Peyer's patch (tissue), 4 donors: ENCODE data around the gene SMARCB1. TPM values are rescaled to one million over a fixed set of nuclear protein-coding genes. Genes with fewer than 3 reads are reported as not detected.

Source experiments
- DNase-seq, 3 donors: peaks; one replicate each; pipeline ENCODE4 v3.0.0-alpha.2; 2017 to 2019
- H3K27ac ChIP-seq, 4 donors: fragments of 200-600 bp; sonication (generic); one replicate each; pipeline ENCODE4 v1.5.1; 2016 to 2019
- H3K27me3 ChIP-seq, 2 donors: fragments of 200-600 bp; sonication (generic); one replicate each; pipeline ENCODE4 v1.5.1; 2019
- H3K36me3 ChIP-seq, 3 donors: fragments of 200-600 bp; sonication (generic); one replicate each; pipeline ENCODE4 v1.5.1; 2016 to 2019
- H3K4me1 ChIP-seq, 4 donors: fragments of 200-600 bp; sonication (generic); one replicate each; pipeline ENCODE4 v1.5.1; 2016 to 2019
- H3K4me3 ChIP-seq, 4 donors: fragments of 200-600 bp; sonication (generic); 1 replicate in 3 of 4; 2 replicates in 1 of 4; pipeline ENCODE4 v1.5.1; 2016 to 2019; ENCODE audit warnings: mild to moderate bottlenecking in 1 of 4
- H3K9me3 ChIP-seq, 4 donors: fragments of 200-600 bp; sonication (generic); one replicate each; pipeline ENCODE4 v1.5.1; 2016 to 2019; ENCODE audit warnings: mild to moderate bottlenecking in 1 of 4
- POLR2A ChIP-seq, 2 donors: fragments of 450-650 bp; IDR thresholded peaks; one replicate each; pipeline ENCODE4 v1.5.1; 2017; ENCODE audit warnings: antibody characterized with exemption in 2 of 2, mild to moderate bottlenecking in 2 of 2, moderate library complexity in 2 of 2
- total RNA-seq, 4 donors: library from RNA; depleted of rRNA; stranded (reverse); fragments of >200 nt; gene quantifications; one replicate each; pipeline ENCODE4 v1.1.0, GENCODE V29; 2016
- TF ChIP-seq, protein P1 (sequence below), 6 experiments: fragments of 450-650 bp in 4 of 6; fragments of 200-600 bp in 2 of 6; sonication (generic) in 1 of 6; IDR thresholded peaks; one replicate each; pipeline ENCODE4 v1.5.1; 2017 to 2019; ENCODE audit warnings: antibody characterized with exemption in 6 of 6, mild to moderate bottlenecking in 3 of 6, moderate library complexity in 1 of 6

Gene SMARCB1
- total RNA-seq, 4 donors from 2014 or later = 45.7 to 94.9 (median 77.0) TPM

GRCh38 chr22:23767673-23768548, 18.9 kb upstream of the SMARCB1 start, which contains the start of gene CHCHD10:
Gene CHCHD10 (minus strand): TSS chr22:23767972. CDS start chr22:23767874, 98 bp downstream.
- no peaks in the 10 kb centered on the region for H3K27me3 ChIP-seq
- H3K9me3 ChIP-seq = no peaks in the 10 kb centered on the region
- H3K4me3 ChIP-seq = peak within 1 kb of the TSS; percentile 63 to 81 (median 78)
- H3K36me3 ChIP-seq = peaks cover 0 to 13% (median 0%) of the 10 kb centered on the region in 3 donors
- TF ChIP-seq, protein P1, sequence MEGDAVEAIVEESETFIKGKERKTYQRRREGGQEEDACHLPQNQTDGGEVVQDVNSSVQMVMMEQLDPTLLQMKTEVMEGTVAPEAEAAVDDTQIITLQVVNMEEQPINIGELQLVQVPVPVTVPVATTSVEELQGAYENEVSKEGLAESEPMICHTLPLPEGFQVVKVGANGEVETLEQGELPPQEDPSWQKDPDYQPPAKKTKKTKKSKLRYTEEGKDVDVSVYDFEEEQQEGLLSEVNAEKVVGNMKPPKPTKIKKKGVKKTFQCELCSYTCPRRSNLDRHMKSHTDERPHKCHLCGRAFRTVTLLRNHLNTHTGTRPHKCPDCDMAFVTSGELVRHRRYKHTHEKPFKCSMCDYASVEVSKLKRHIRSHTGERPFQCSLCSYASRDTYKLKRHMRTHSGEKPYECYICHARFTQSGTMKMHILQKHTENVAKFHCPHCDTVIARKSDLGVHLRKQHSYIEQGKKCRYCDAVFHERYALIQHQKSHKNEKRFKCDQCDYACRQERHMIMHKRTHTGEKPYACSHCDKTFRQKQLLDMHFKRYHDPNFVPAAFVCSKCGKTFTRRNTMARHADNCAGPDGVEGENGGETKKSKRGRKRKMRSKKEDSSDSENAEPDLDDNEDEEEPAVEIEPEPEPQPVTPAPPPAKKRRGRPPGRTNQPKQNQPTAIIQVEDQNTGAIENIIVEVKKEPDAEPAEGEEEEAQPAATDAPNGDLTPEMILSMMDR (IDR thresholded peaks at IDR 0.05) = peak; percentile 59 to 80 (median 76)
- peak; percentile 85 to 95 for TF ChIP-seq POLR2A (IDR thresholded peaks at IDR 0.05)
- H3K27ac ChIP-seq = peak within 1 kb of the TSS; percentile 83 to 94 (median 87)
- peak; percentile 87 to 93 (median 91) for DNase-seq
- peaks cover 0 to 59% (median 33%) of the 10 kb centered on the region in 4 donors for H3K4me1 ChIP-seq

GRCh38 chr22:23769321-23769965, 17.3 kb upstream of the SMARCB1 start:
- DNase-seq = no peak
- Histone ChIP-seq H3K9me3 (no peaks in the 10 kb centered on the region), H3K27ac (peak overlapping the region in 1 of 4 donors; percentile 94), H3K27me3 (no peaks in the 10 kb centered on the region), H3K4me1 (peaks cover 0 to 59% (median 29%) of the 10 kb centered on the region in 4 donors), H3K36me3 (peaks cover 0 to 11% (median 0%) of the 10 kb centered on the region in 3 donors), H3K4me3 (no peak overlapping the region)
- TF ChIP-seq POLR2A (IDR thresholded peaks at IDR 0.05) = no peak
- TF ChIP-seq, protein P1 (IDR thresholded peaks at IDR 0.05) = no peak

DNA sequence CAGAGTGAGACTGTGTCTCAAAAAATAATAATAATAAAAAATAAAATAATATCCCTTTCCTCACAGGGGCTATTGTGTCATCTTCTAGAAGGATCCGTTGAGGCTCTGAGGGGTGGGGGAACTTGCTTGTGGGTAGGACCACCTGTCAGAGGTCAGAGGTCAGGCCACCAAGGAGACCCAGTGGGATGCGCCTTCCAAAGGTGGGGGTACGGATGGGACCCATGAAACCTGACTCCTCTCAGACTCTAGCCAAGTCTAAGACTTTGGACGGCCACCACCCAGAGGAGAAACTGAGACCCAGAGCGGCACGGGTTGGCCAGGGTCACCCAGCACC, 14.5 kb upstream of the SMARCB1 start:
- Histone ChIP-seq H3K4me3 (peak overlapping the region; percentile 35 to 65 (median 55)), H3K27ac (peak overlapping the region; percentile 25 to 77 (median 44)), H3K9me3 (no peaks in the 10 kb centered on the region), H3K4me1 (peaks cover 0 to 41% (median 24%) of the 10 kb centered on the region in 4 donors), H3K27me3 (no peaks in the 10 kb centered on the region), H3K36me3 (no peaks in the 10 kb centered on the region)
- DNase-seq = no peak
- TF ChIP-seq, protein P1 (IDR thresholded peaks at IDR 0.05) = no peak
- TF ChIP-seq POLR2A (IDR thresholded peaks at IDR 0.05) = no peak

DNA sequence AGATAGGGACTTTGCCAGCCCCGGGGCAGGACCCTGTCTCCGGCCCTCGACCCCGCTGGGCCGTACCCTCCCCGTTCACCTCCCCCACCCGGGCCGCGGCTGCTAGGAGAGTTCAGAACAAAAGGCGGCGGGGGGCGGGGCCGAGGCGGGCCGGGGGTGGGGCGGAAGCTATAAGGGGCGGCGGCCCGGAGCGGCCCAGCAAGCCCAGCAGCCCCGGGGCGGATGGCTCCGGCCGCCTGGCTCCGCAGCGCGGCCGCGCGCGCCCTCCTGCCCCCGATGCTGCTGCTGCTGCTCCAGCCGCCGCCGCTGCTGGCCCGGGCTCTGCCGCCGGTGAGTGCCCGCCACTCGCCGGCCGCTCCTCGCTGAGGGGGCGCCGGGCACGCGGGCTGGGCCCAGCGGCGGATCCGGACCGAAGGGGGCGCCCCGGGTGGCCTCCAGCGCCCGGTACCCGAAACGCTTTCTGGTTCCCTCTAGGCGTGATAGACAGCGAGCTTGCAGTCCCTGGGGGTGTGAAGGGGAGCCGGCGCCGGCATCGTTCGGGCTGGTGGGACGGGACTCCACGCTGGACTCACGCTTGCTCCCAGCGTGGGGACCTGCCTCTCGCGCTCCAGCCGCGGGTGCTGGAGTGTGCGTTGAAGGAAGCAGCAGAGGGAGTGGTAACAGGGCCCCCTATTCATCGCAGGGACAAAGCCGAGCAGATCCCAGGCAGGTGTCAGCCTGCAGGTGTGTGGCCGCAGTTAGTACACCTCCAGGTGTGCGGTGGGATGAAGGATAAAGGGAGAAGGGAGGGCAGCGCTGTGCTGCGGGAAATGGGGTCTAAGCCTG, 13.9 kb upstream of the SMARCB1 start, which contains the start of gene MMP11:
Gene MMP11, plus strand, starts transcription at position 201 of the 825 bp plus-strand sequence. Its CDS starts 22 bp downstream, at position 223.
- Histone ChIP-seq H3K27me3 (no peaks in the 10 kb centered on the region), H3K36me3 (no peaks in the 10 kb centered on the region), H3K4me1 (peaks cover 0 to 41% (median 23%) of the 10 kb centered on the region in 4 donors), H3K9me3 (no peaks in the 10 kb centered on the region), H3K27ac (peak within 1 kb of the TSS; percentile 25 to 77 (median 44)), H3K4me3 (peak within 1 kb of the TSS; percentile 35 to 65 (median 55))
- TF ChIP-seq, protein P1 (IDR thresholded peaks at IDR 0.05) = peak in 1 of 6 experiments; percentile 7
- TF ChIP-seq POLR2A (IDR thresholded peaks at IDR 0.05) = no peak
- peak; percentile 77 to 82 (median 79) for DNase-seq
